Activated CD8-positive, alpha-beta memory T cell treated with anti-CD3 and anti-CD28 coated beads, Interleukin-2, amount 50 U/mL, for 24 hours (primary cell): ENCODE results near the gene ASIP.
"Not testable (repeated sequence)": the region's sequence is repeated elsewhere in the genome, so short reads cannot be mapped to it uniquely, and the experiment has no call there.

ENCODE experiments used
- DNase-seq: peaks from one replicate; pipeline ENCODE4 v3.0.0-alpha.2; 2020; ENCODE audit errors: extremely low read depth

Gene ASIP

GRCh38 chr20:34242879-34243278 lies 1.7 kb downstream of the ASIP start:
- no peak for DNase-seq

DNA sequence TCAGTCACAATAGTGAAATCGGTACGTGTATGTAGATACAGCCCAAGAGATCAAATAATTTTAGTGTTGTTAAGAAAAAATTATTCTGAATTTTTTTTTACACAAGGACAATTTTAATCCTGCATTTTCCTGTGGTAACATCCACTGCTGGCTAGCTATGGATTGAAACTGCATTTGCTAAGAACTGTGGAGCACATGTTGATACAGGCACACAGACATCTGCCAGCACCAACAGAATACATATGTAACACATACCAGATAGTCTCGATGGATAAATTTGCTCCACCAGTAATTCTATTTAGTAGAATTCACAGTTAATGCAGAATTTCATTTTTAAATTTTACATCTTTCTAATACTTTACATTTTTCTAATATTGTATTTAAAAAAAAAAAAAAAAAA lies 2.2 kb downstream of the ASIP start:
- no peak for DNase-seq

GRCh38 chr20:34246126-34246626 lies 5.0 kb downstream of the ASIP start:
- no peak for DNase-seq

DNA sequence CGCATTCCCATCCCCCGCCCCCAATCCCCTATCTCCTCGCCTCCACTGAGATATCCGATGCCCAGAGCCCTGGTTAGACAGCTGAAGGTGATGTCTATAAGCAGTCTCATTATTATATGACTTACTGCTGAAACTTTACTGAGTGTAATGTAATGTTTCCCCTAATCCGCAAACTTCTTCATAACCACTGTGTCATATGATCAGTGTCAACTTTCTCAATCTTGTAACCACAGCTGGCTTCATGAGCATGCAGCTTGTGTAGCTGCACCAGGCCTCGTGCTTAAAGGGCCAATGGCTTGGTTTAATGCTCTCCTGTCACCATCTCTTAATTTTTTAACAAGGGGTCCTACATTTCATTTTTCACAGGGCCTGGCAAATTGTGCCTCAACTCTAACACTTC lies 8.1 kb downstream of the ASIP start:
- no peak for DNase-seq

GRCh38 chr20:34250005-34250404 lies 8.8 kb downstream of the ASIP start:
- no peak for DNase-seq

GRCh38 chr20:34251619-34252018 lies 10.4 kb downstream of the ASIP start:
- no peak for DNase-seq

- DNase-seq = not testable (repeated sequence)
These were observed 11.3 kb downstream of the ASIP start for GRCh38 chr20:34252431-34253086.

- DNase-seq = no peak
These were observed 13.8 kb downstream of the ASIP start for GRCh38 chr20:34254979-34255378.

DNA sequence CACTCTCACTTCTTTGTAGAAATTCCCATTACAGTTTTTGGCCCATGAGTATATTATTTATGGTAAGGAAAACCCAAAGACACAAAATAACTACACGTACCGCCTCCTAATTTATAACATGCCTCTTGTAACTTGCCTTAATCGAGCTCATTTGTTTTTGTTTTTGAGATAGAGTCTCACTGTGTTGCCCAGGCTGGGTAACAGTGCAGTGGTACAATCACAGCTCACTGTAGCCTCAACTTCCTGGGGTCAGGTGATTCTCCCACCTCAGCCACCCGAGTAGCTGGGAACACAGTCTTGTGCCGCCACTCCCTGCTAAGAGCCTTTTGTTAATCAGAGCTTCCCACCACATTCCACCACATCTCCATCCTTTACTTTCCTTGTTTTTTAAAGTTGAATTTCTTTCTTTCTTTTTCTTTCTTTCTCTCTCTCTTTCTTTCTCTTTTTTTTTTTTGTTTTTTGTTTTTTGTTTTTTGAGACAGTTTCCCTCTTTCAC lies 15.5 kb downstream of the ASIP start:
- no peak for DNase-seq

GRCh38 chr20:34260208-34260942 lies 19.2 kb downstream of the ASIP start:
- DNase-seq = no peak

- no peak for DNase-seq
These were observed 21.5 kb downstream of the ASIP start for GRCh38 chr20:34262488-34263288.

GRCh38 chr20:34263468-34263867 lies 22.2 kb downstream of the ASIP start:
- DNase-seq = not testable (repeated sequence)

DNA sequence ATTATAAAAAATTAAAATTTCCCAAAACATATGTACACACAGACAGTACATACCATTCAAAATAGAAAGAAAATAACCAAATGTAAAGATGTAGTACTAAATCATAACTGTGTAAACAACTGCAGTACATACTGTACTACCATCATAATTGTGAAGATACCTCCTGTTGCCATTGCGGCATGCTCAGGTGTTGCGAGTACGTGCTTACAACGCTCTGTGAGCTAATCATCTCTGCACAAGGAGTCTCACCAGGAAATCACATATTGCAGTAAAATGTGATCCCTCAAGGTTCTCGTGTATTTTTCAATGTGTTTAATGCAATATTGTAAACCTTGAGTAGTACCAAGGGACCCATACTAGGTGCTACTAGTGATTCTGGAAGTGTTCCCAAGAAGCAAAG lies 22.9 kb downstream of the ASIP start:
- no peak for DNase-seq

DNA sequence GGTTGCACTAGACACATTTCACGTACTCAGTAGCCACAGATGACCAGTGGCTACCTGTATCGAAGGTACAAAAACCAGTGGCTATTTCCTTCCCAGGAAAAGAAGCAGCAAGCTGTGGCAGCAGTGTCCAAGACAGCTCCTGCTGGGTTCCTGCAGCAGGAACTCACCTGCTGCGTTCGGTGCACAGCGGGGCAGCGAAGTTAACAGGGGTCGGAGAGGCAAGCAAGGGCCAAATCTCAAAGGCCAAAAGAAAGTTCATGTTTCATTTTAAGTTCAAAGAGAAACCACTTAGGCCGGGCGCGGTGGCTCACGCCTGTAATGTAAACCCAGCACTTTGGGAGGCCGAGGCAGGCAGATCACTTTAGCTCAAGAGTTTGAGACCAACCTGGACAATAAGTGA lies 26.9 kb downstream of the ASIP start:
- no peak for DNase-seq

- DNase-seq = no peak
These were observed 27.8 kb downstream of the ASIP start for GRCh38 chr20:34268851-34269636.

GRCh38 chr20:34269996-34270627 lies 28.9 kb downstream of the ASIP start:
- no peak for DNase-seq

DNA sequence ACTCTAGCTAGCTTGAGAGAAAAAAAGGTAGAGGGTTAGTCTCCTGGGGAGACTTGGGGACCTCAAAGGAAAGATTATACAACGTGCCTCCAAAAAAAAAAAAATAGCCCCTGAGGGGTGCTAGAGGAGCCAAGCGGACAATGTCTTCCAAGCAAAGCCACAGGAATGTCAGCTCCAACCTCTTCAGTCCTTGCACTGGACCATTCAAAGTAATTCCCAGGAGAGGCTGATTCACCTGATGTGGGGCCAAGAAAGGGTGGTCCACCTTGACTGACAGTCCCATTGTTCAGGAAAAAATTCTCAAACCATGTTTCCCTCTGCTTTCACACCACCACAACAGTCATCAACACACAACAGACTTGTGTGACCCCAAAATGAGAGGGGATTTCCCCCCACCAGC lies 30.7 kb downstream of the ASIP start:
- DNase-seq = no peak

GRCh38 chr20:34274694-34275093 lies 33.5 kb downstream of the ASIP start:
- no peak for DNase-seq

- no peak for DNase-seq
These were observed 40.0 kb downstream of the ASIP start for GRCh38 chr20:34281177-34281576.

- DNase-seq = no peak
These were observed 40.8 kb downstream of the ASIP start for GRCh38 chr20:34282041-34282440.

GRCh38 chr20:34283844-34284243 lies 42.6 kb downstream of the ASIP start:
- no peak for DNase-seq
